GM12873 (cell line): Measurements from ENCODE around the gene NT5DC1.

Source experiments
- CTCF ChIP-seq: IDR thresholded peaks from 2 replicates; pipeline ENCODE4 v1.5.1; 2012; ENCODE audit warnings: low read depth, mild to moderate bottlenecking, moderate library complexity, low read length, control low read depth; ENCODE audit not compliant: insufficient read depth; ENCODE audit errors: missing control alignments

Gene NT5DC1

GRCh38 chr6:116139917-116140316, 39.3 kb downstream of the NT5DC1 start:
- TF ChIP-seq CTCF = no peak

- TF ChIP-seq CTCF = no peak
Measured at GRCh38 chr6:116144605-116145004, 44.0 kb downstream of the NT5DC1 start.

GRCh38 chr6:116145803-116146675, 45.4 kb downstream of the NT5DC1 start:
- TF ChIP-seq CTCF = no peak

- TF ChIP-seq CTCF = no peak
Measured at GRCh38 chr6:116152620-116153019, 52.0 kb downstream of the NT5DC1 start.

GRCh38 chr6:116154887-116155286, 54.2 kb downstream of the NT5DC1 start:
- no peak for TF ChIP-seq CTCF

GRCh38 chr6:116156405-116157326, 56.0 kb downstream of the NT5DC1 start:
- TF ChIP-seq CTCF = no peak

- TF ChIP-seq CTCF = no peak
Measured at GRCh38 chr6:116157391-116157790, 56.7 kb downstream of the NT5DC1 start.
